ENCODE measurements around the gene GRIK4. TPM values are rescaled to one million over a fixed set of nuclear protein-coding genes. Genes with fewer than 3 reads are reported as not detected.

Gene GRIK4
- total and polyA plus RNA-seq, 2 donors from 2014 or later, result 0.25 TPM; not detected in 1

DNA sequence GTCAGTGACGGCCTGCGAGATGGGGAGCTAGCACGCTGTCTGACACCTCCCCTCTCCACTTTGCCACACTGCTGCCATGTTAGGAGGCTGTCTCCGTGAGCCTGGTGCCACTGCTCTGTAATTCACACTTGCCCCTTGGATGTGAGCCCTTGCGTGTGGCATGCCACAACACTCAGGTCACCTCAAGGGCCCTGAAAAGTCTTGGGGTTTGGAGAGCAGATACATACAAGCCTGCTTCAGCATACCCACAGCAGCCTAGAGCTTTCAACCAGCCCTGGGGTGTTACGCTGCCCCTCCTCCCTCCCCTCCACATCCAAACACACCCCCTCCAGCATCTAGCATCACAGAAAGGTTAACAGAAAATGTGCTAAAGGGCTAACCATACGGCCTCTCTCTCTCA, 442.8 kb downstream of the GRIK4 start:
- Histone ChIP-seq H3K9ac (ENCODE audit: low read length in 3 of 3) (no peak overlapping the region), H3K4me1 (ENCODE audit: control insufficient read depth in 2 of 3, insufficient read depth in 2 of 3, low read depth in 1 of 3, low read length in 3 of 3) (no peaks in the 10 kb centered on the region), H3K27ac (ENCODE audit: low read depth in 2 of 2, low read length in 2 of 2) (no peak overlapping the region), H3K9me3 (ENCODE audit: control insufficient read depth in 2 of 3, insufficient read depth in 1 of 3, low read length in 3 of 3) (no peaks in the 10 kb centered on the region), H3K4me3 (ENCODE audit: low read length in 3 of 3) (no peak overlapping the region), H3K27me3 (ENCODE audit: control insufficient read depth, insufficient read depth, low read length) (no peaks in the 10 kb centered on the region), H3K36me3 (ENCODE audit: control insufficient read depth in 2 of 3, insufficient read depth in 3 of 3, low read length in 3 of 3) (no peaks in the 10 kb centered on the region)
- no peak for FAIRE-seq
- intact Hi-C loops (cut with DNase I), result loop anchor here (10.0 kb wide), 1 partner anchor 270 kb away; no protein-coding TSS in a partner anchor
- DNase-seq, result no peak
- TF ChIP-seq, protein P1, sequence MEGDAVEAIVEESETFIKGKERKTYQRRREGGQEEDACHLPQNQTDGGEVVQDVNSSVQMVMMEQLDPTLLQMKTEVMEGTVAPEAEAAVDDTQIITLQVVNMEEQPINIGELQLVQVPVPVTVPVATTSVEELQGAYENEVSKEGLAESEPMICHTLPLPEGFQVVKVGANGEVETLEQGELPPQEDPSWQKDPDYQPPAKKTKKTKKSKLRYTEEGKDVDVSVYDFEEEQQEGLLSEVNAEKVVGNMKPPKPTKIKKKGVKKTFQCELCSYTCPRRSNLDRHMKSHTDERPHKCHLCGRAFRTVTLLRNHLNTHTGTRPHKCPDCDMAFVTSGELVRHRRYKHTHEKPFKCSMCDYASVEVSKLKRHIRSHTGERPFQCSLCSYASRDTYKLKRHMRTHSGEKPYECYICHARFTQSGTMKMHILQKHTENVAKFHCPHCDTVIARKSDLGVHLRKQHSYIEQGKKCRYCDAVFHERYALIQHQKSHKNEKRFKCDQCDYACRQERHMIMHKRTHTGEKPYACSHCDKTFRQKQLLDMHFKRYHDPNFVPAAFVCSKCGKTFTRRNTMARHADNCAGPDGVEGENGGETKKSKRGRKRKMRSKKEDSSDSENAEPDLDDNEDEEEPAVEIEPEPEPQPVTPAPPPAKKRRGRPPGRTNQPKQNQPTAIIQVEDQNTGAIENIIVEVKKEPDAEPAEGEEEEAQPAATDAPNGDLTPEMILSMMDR (IDR thresholded peaks at IDR 0.05; ENCODE audit: borderline replicate concordance, extremely low read depth, insufficient read depth), result no peak

DNA sequence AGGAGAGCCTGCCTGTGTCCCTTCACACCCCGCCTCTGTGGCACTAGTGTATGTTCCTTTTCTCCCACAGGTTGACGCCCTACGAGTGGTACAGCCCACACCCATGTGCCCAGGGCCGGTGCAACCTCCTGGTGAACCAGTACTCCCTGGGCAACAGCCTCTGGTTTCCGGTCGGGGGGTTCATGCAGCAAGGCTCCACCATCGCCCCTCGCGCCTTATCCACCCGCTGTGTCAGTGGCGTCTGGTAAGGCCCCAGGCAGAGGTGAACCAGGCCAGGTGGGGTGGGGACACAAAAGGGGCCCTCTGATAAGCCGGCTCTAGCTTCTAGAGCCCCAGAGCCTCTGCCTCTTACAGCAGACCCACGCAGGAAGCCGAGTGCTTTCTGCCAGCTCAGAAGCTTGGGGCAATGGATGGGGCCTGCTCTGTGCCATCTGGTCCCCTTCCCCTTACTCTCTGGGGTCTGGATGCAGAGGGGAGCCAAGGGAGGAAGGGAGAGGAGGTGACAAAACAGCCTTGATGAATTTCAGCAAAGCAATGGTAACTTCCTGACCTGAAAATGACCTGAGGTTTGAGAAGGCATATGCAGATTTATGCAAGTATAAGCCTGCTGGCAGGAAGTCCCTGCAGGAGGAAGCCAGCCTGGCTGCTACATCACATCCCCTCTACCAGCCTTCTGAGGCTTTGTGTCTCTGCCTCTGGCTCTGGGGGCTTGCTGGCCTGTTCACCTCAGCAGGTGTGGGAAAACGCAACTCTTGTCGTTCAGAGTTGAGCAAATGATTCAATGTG, 445.4 kb downstream of the GRIK4 start:
- no peaks in the 10 kb centered on the region for H3K36me3 ChIP-seq (ENCODE audit: control insufficient read depth in 2 of 3, insufficient read depth in 3 of 3, low read length in 3 of 3)
- no peaks in the 10 kb centered on the region for H3K27me3 ChIP-seq (ENCODE audit: control insufficient read depth, insufficient read depth, low read length)
- TF ChIP-seq, protein P1 (IDR thresholded peaks at IDR 0.05; ENCODE audit: borderline replicate concordance, extremely low read depth, insufficient read depth), result no peak
- DNase-seq (no peak), FAIRE-seq (no peak)
- H3K4me3 ChIP-seq (ENCODE audit: low read length in 3 of 3), result no peak overlapping the region
- intact Hi-C loops (cut with DNase I), result loop anchor here (10.0 kb wide), 1 partner anchor 272 kb away; no protein-coding TSS in a partner anchor
- H3K4me1 ChIP-seq (ENCODE audit: control insufficient read depth in 2 of 3, insufficient read depth in 2 of 3, low read depth in 1 of 3, low read length in 3 of 3), result no peaks in the 10 kb centered on the region
- H3K9me3 ChIP-seq (ENCODE audit: control insufficient read depth in 2 of 3, insufficient read depth in 1 of 3, low read length in 3 of 3), result no peaks in the 10 kb centered on the region
- H3K9ac ChIP-seq (ENCODE audit: low read length in 3 of 3), result no peak overlapping the region
- H3K27ac ChIP-seq (ENCODE audit: low read depth in 2 of 2, low read length in 2 of 2), result no peak overlapping the region

DNA sequence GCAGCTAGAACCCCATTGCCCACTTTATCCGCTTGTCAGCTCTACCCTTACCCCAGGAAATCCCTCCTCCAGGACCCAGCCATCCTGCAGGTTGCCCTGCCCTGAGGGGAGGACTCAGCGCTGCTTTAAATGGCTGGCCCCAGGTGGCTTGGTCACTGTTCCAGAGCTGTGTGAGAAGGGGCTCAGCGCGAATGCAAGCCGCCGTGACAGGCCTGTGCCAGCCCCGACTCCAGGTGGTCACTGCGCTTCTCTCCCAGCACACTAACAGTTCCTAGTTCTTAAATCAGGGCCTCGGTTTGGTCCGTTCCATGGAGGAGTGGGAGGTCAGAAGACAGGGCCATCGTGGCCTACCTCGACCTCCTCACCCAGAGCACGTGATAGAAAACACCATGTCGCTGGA, 446.6 kb downstream of the GRIK4 start:
- DNase-seq, result no peak
- H3K27me3 ChIP-seq (ENCODE audit: control insufficient read depth, insufficient read depth, low read length), result no peaks in the 10 kb centered on the region
- H3K4me3 ChIP-seq (ENCODE audit: low read length in 3 of 3), result no peak overlapping the region
- TF ChIP-seq, protein P1 (IDR thresholded peaks at IDR 0.05; ENCODE audit: borderline replicate concordance, extremely low read depth, insufficient read depth), result no peak
- no peaks in the 10 kb centered on the region for H3K9me3 ChIP-seq (ENCODE audit: control insufficient read depth in 2 of 3, insufficient read depth in 1 of 3, low read length in 3 of 3)
- intact Hi-C loops (cut with DNase I), result loop anchor here (10.0 kb wide), 1 partner anchor 273 kb away; no protein-coding TSS in a partner anchor
- no peak overlapping the region for H3K27ac ChIP-seq (ENCODE audit: low read depth in 2 of 2, low read length in 2 of 2)
- H3K36me3 ChIP-seq (ENCODE audit: control insufficient read depth in 2 of 3, insufficient read depth in 3 of 3, low read length in 3 of 3), result no peaks in the 10 kb centered on the region
- no peak for FAIRE-seq
- no peaks in the 10 kb centered on the region for H3K4me1 ChIP-seq (ENCODE audit: control insufficient read depth in 2 of 3, insufficient read depth in 2 of 3, low read depth in 1 of 3, low read length in 3 of 3)
- H3K9ac ChIP-seq (ENCODE audit: low read length in 3 of 3), result no peak overlapping the region

Data from kidney (tissue), 14 donors.